ENCODE results near the gene RER1. TPM values are rescaled to one million over a fixed set of nuclear protein-coding genes. Genes with fewer than 3 reads are reported as not detected.

The RER1 gene
- total and polyA plus RNA-seq, 9 donors = 51.0 to 224 (median 99.0) TPM

DNA sequence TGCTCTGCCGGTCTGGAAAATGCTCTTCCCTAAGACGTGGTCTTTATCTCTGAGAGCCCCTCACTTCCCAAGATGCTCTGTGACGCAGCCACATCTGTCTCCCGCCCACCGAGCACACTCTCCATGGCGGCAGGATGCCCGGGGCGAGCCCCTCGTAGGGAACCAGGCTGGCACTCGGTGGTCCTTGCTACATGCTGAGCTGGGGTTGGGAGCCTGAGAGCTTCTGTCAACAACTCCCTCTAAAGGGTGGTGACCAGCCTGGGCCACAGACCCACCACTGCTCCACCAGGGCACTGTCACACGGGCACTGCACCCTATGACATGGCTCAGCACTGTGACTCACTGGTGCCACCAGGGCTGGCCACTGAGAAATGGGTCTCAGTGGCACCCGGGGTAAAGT, 18.1 kb downstream of the RER1 start:
- Histone ChIP-seq H3K27me3 (no peaks in the 10 kb centered on the region), H3K9me3 (no peaks in the 10 kb centered on the region), H3K36me3 (no peaks in the 10 kb centered on the region), H3K4me3 (no peak overlapping the region), H3K27ac (no peak overlapping the region), H3K4me1 (ENCODE audit: insufficient read depth) (peaks cover 6% of the 10 kb centered on the region)
- 84 to 92% (median 90%) methylated on average over 12 of the region's 12 CpGs for WGBS, 3 donors
- no peak for DNase-seq
- TF ChIP-seq, protein P1, sequence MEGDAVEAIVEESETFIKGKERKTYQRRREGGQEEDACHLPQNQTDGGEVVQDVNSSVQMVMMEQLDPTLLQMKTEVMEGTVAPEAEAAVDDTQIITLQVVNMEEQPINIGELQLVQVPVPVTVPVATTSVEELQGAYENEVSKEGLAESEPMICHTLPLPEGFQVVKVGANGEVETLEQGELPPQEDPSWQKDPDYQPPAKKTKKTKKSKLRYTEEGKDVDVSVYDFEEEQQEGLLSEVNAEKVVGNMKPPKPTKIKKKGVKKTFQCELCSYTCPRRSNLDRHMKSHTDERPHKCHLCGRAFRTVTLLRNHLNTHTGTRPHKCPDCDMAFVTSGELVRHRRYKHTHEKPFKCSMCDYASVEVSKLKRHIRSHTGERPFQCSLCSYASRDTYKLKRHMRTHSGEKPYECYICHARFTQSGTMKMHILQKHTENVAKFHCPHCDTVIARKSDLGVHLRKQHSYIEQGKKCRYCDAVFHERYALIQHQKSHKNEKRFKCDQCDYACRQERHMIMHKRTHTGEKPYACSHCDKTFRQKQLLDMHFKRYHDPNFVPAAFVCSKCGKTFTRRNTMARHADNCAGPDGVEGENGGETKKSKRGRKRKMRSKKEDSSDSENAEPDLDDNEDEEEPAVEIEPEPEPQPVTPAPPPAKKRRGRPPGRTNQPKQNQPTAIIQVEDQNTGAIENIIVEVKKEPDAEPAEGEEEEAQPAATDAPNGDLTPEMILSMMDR (IDR thresholded peaks at IDR 0.05) = no peak
- TF ChIP-seq POLR2A (IDR thresholded peaks at IDR 0.05) (no peak), EP300 (IDR thresholded peaks at IDR 0.05) (no peak)
- intact Hi-C loops (cut with DNase I) = loop anchor here in 2 of 4 donors (10.0 kb wide), 2 partner anchors 225 to 1015 kb away; partner anchors contain the start of gene MMEL1 (in 1 of the 2)

DNA sequence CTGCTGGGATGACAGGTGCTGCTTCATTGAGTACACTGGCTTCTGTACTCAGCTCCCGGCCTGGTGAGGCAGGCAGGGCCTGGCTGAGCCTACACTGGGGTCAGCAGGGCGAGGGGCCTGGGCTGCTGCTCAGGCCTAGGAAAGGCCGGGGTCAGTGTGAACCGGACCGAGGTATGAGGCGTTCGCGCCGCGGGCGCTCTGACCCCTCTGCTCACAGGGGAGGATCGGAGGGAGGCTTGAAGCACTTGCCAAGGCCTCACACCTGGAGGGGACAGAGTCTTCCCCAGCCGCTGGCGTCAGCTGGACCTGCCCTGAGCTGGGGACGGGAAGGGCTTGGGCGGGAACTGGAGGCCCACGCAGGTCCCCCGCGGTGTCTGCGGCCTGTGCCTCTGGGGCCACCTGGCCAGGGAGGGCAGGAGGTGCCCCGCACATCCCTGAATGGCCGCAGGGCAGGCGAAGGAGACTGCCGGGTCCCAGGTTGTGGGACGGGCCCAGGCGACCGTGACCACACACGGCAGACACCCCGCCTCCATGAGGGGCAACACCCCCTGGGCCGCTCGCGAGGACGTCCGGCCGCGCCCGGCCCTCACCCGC, 20.3 kb downstream of the RER1 start:
- H3K4me1 ChIP-seq (ENCODE audit: insufficient read depth) = peaks cover 6% of the 10 kb centered on the region
- H3K4me3 ChIP-seq = peak overlapping the region; percentile 87
- H3K36me3 ChIP-seq = no peaks in the 10 kb centered on the region
- TF ChIP-seq, protein P1 (IDR thresholded peaks at IDR 0.05) = no peak
- TF ChIP-seq POLR2A (IDR thresholded peaks at IDR 0.05) = no peak
- TF ChIP-seq EP300 (IDR thresholded peaks at IDR 0.05) = no peak
- DNase-seq = peak in 1 of 5 donors; percentile 61
- no peaks in the 10 kb centered on the region for H3K27me3 ChIP-seq
- peak overlapping the region; percentile 55 to 85 for H3K27ac ChIP-seq
- intact Hi-C loops (cut with DNase I) = loop anchor here in 2 of 4 donors (10.0 kb wide), 2 partner anchors 223 to 1013 kb away; partner anchors contain the start of gene MMEL1 (in 1 of the 2)
- no peaks in the 10 kb centered on the region for H3K9me3 ChIP-seq
- WGBS, 3 donors = 1 to 8% (median 2%) methylated on average over 6 to 38 of the region's 38 CpGs

DNA sequence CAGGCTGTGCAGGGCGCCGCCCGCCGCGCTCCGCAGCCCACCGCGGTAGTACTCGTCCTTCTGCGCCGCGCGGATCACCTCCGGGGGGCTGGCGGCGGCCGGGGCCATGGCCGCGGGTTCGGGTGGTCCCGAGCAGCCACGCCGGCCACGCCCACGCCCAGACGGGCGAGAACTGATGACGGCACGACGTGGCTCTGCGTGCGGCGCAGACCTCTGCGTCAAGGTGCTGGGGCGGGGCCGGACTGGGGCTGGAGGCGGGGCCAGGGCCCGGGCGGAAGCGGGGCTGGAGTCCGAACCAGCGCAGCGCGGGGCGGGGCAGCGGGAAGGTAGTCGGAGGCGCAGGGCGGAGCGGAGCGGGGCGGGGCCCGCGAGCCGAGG, 20.7 kb downstream of the RER1 start, which contains the start of gene PEX10:
Gene PEX10, minus strand, starts transcription at position 170 of the 378 bp plus-strand sequence. Its CDS starts 62 bp downstream, at position 108.
- Histone ChIP-seq H3K4me1 (ENCODE audit: insufficient read depth) (peaks cover 6% of the 10 kb centered on the region), H3K4me3 (peak within 1 kb of the TSS; percentile 87), H3K27me3 (no peaks in the 10 kb centered on the region), H3K36me3 (no peaks in the 10 kb centered on the region), H3K9me3 (no peaks in the 10 kb centered on the region), H3K27ac (peak within 1 kb of the TSS; percentile 76 to 85)
- 0 to 1% (median 0%) methylated on average over 7 to 55 of the region's 55 CpGs for WGBS, 3 donors
- TF ChIP-seq, protein P1 (IDR thresholded peaks at IDR 0.05) = no peak
- TF ChIP-seq POLR2A (IDR thresholded peaks at IDR 0.05) = peak; percentile 47
- no peak for TF ChIP-seq EP300 (IDR thresholded peaks at IDR 0.05)
- intact Hi-C loops (cut with DNase I) = loop anchor here in 2 of 4 donors (10.0 kb wide), 2 partner anchors 222 to 1012 kb away; partner anchors contain the start of gene MMEL1 (in 1 of the 2)
- peak; percentile 97 to 99 (median 98) for DNase-seq

DNA sequence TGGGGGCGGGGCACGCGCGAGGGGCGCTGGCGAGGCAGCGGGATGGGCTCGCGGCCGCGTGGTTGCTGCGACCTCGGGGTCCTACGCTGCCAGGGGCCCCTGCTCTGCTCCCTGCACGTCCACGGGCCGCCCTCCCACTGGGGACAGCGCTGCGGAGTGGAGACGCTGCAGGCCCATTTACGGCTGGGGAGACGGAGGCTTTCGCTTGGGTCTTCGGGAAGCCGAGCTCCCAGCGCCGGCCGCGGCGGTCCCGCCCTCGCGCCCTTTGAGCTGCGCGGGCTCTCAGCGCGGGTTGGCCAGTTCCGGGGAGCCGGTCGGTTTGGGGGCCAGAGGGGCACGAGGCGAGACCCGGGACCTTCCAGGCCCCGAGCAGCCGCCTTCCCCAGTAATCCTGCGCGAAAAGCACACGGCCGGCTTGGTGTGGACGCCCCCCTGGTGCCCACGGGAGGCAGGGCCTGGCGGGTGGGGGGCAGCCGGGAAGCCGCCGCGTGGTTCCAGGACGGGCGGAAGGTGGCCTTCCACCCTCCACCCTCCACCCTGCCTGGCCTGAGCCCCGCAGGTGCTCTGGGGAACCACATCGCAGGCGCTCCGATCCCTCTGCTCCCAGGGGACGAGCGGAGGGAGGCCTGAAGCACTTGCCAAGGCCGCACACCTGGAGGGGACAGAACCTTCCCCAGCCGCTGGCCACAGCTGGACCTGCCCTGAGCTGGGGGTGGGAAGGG, 21.3 kb downstream of the RER1 start:
- H3K27me3 ChIP-seq = no peaks in the 10 kb centered on the region
- H3K4me3 ChIP-seq = peak overlapping the region; percentile 87
- H3K4me1 ChIP-seq (ENCODE audit: insufficient read depth) = peaks cover 6% of the 10 kb centered on the region
- intact Hi-C loops (cut with DNase I) = loop anchor here in 2 of 4 donors (1.0 to 10.0 kb wide), 3 partner anchors 135 to 1012 kb away; partner anchors contain the start of gene MMEL1 (in 1 of the 2)
- no peaks in the 10 kb centered on the region for H3K36me3 ChIP-seq
- H3K9me3 ChIP-seq = no peaks in the 10 kb centered on the region
- TF ChIP-seq, protein P1 (IDR thresholded peaks at IDR 0.05) = no peak
- peak in 3 of 5 donors; percentile 45 to 67 (median 66) for DNase-seq
- 0 to 2% (median 2%) methylated on average over 22 to 66 of the region's 66 CpGs for WGBS, 3 donors
- H3K27ac ChIP-seq = peak overlapping the region; percentile 76 to 82
